GM12865 (cell line): ENCODE results near the gene JCAD.
"Not testable (repeated sequence)": the region's sequence is repeated elsewhere in the genome, so short reads cannot be mapped to it uniquely, and the experiment has no call there.

ENCODE experiments used
- DNase-seq: peaks from one replicate; pipeline ENCODE4 v3.0.0; 2010; ENCODE audit warnings: low read depth
- H3K4me3 ChIP-seq: 2 replicates; pipeline ENCODE4 v1.5.1; 2011; ENCODE audit warnings: mild to moderate bottlenecking, low read depth, low read length, control low read depth
- TF ChIP-seq, protein P1 (sequence below): IDR thresholded peaks from 2 replicates; pipeline ENCODE4 v1.5.1; 2011; ENCODE audit warnings: low read length, control low read depth, low read depth, inconsistent platforms; ENCODE audit not compliant: insufficient read depth; ENCODE audit errors: missing control alignments

The JCAD gene, protein sequence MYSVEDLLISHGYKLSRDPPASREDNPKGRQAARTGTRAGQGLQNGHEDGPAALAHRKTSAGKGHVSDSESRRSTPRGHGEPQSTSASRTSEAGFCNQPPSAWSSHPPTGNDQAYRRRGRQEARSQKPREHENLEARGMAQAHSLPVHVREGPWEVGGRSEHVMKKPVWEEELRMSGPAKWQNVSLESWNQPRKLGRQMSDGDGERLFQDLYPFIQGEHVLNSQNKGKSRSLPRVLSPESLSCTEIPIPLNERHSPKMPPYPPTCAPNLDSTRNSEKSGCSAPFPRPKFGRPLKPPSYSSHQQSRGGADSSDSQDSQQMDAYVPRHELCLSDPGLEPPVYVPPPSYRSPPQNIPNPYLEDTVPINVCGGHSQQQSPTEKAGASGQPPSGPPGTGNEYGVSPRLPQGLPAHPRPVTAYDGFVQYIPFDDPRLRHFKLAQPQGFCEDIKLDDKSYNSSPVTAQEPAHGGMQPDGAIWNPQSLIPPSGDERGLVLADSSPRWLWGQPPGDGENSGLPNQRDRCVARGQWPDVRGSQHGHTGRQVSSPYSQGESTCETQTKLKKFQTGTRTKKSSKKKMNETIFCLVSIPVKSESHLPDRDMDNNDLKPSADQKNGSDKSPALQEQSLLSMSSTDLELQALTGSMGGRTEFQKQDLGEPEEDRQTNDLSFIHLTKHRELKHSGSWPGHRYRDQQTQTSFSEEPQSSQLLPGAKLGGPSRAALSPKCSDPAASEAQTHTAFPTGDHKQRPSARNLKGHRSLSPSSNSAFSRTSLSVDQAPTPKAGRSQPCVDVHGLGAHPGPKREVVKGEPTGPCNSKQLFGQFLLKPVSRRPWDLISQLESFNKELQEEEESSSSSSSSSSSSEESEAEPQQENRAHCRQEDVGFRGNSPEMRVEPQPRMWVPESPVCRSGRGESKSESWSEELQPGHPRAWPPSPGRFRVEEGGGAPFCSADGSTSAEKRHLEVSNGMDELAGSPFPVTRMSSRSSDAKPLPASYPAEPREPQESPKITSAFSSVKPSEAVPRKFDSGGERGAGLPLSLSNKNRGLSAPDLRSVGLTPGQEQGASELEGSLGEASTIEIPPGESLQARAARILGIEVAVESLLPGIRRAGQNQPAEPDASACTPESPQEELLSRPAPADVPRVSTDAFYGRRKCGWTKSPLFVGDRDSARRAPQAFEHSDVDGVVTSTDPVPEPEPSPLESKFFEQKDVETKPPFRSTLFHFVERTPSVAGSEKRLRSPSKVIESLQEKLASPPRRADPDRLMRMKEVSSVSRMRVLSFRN (N-terminal part only)

DNA sequence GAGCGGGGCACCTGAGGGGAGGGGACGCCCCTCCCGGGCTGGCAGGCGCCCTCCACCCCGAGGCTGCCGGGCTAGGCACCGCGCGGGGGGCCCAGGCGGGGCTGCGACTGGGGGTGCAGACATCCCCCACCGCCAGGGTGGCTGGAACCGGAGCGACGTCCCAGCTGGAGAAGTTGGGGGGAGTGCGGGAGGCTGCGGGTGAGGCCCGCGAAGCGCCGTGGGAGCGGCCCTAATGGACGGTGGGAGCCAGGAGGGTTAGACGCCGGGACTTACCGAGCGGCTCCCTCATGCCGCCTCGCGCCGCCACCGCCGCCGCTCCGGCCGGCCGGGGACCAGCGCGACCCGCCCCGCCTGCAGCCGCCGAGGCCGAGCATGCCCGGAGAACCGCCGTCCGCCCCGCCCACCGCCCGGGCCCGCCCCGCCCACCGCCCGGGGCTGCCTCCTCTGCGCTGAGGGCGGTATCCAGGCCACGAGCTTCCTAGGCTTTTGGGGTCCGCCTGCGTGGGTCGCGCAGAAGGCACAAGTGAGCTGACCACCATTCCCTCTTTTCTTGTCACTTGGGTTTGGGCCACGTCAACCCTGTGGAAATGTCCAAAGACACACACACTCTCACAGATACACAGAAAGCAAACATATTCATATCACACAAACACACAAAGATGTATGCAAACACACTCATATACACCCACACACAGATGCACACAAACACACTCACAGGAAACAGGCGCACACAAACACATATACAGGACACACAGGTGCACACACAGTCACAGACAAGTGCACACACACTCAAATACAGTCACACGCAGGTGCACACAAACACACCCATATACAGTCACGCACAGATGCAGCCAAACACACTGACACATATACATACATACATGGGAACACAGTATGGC, at the start of gene JCAD:
JCAD (minus strand) TSS at position 378 of the 899 bp plus-strand sequence. CDS start 11,774 bp downstream, outside the sequence.
- H3K4me3 ChIP-seq: no peak within 1 kb of the TSS

DNA sequence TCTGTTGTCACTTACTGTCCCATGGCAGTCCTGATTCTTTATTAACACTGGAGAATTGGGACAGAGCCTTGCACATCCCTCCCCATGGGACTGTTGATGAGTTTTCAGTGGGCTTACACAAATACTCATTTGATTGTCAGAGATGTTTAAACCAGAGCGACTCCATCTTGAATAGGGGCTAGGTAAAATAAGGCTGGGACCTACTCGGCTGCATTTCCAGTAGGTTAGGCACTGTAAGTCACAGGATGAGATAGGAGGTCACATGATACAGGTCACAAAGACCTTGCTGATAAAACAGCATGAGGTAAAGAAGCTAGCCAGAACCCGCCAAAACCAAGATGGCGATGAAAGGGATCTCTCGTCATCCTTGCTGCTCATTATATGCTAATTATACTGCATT, 47.6 kb upstream of the JCAD start:
- H3K4me3 ChIP-seq: no peak overlapping the region
- DNase-seq: no peak
- TF ChIP-seq, protein P1, sequence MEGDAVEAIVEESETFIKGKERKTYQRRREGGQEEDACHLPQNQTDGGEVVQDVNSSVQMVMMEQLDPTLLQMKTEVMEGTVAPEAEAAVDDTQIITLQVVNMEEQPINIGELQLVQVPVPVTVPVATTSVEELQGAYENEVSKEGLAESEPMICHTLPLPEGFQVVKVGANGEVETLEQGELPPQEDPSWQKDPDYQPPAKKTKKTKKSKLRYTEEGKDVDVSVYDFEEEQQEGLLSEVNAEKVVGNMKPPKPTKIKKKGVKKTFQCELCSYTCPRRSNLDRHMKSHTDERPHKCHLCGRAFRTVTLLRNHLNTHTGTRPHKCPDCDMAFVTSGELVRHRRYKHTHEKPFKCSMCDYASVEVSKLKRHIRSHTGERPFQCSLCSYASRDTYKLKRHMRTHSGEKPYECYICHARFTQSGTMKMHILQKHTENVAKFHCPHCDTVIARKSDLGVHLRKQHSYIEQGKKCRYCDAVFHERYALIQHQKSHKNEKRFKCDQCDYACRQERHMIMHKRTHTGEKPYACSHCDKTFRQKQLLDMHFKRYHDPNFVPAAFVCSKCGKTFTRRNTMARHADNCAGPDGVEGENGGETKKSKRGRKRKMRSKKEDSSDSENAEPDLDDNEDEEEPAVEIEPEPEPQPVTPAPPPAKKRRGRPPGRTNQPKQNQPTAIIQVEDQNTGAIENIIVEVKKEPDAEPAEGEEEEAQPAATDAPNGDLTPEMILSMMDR: no peak

More for the DNA sequence above, at the start of gene JCAD:
- DNase-seq: no peak
- TF ChIP-seq, protein P1: no peak

DNA sequence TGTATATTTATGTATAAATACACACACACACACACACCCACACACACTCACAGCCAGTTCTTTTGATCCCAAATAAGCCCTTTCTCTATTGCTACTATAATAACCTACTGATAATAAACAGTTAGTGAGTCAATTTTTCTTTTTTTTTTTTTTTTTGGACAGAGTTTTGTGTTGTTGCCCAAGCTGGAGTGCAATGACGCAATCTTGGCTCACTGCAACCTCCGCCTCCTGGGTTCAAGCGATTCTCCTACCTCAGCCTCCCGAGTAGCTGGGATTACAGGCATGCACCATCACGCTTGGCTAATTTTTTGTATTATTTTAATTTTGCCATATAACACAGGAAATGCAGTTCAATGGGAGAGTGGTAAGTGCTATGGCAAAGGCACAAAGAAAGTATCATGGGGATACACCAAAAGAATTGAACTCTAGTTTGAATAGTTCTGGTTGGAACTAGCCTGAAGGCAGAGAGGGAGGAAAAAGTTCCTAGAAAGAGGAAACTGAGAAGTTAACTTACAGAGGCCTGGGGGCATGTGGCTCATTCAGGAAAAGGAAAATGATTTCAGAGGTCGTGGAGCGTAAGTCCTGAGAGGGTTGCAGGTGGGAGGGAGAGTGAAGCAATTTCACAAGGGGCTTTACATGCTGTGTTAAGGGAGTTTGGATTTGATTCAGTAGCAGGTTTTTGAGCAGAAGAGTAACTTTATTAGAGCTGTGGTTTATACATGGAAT, 44.4 kb upstream of the JCAD start:
- TF ChIP-seq, protein P1: no peak
- H3K4me3 ChIP-seq: no peak overlapping the region
- no peak for DNase-seq

DNA sequence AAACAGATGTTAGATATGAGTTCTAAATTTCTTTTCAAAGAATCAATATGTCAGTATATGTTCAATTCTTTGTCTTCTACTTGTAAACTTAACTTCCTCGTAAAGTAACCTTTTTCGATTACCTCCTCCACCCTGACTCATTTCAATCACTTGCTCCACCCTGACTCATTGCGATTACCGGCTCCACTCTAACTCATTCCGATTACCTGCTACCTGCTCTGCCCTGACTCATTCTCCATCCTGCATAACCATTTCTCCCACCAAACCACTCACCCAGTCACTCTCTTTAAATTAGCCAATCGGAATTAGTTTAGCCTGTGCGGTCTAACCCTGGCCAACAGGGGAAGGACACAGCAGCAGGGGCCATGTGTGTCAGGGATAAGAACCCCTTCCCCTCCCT, 40.3 kb upstream of the JCAD start:
- H3K4me3 ChIP-seq, DNase-seq: not testable (repeated sequence)

DNA sequence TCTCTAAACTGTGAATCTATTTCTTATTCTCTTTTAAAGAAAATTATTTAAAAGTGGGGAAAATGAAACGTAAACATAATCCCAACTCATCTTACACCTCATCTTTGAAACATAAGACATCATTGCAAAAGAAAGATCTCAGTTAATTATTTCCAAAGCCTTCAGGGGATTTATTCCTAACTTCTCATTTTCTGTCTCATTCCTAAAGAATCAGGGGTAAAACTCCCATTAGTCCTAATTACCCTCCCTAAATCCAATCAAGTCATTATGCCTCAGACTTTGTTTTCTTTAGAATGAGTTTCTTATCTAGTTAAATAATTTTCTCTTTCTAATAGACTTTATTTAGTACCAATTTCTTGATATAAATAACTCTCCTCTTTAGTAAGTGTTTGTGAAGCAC, 39.7 kb upstream of the JCAD start:
- no peak for DNase-seq
- TF ChIP-seq, protein P1: no peak
- H3K4me3 ChIP-seq: no peak overlapping the region

DNA sequence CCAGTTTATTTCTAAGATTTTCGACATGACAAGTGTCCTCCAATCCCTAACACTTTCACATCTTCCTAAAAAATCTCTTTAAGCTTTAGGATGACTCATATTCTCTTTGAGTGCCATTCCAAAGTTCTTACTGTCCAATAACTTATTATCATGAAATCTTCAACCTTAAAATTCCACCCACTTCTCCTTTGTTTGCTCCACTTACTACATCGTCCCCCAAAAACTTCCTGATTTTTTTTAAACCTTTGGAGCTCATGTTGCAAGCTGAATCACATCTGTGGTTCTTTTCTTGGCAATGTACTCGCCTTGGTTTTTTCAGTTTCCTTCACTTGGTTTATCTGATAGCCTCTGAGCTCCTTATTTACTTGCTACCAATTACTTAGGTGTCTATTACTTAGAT, 39.2 kb upstream of the JCAD start:
- H3K4me3 ChIP-seq: no peak overlapping the region
- no peak for DNase-seq
- TF ChIP-seq, protein P1: no peak
